Tibial nerve (tissue), 4 donors: ENCODE results near the gene ENAM.

Experiments
- EP300 ChIP-seq, 2 donors: sonication (generic); formaldehyde crosslinking; IDR thresholded peaks; one replicate each; pipeline ENCODE4 v1.6.1; 2017; ENCODE audit warnings: antibody characterized with exemption in 2 of 2, mild to moderate bottlenecking in 1 of 2
- POLR2A ChIP-seq, 2 donors: fragments of 450-650 bp; IDR thresholded peaks; one replicate each; pipeline ENCODE4 v1.6.1; 2017; ENCODE audit warnings: antibody characterized with exemption in 2 of 2, mild to moderate bottlenecking in 2 of 2, moderate library complexity in 2 of 2
- TF ChIP-seq, protein P1 (sequence below), 5 experiments: fragments of 200-600 bp in 3 of 5; fragments of 450-650 bp in 2 of 5; sonication (generic) in 3 of 5; IDR thresholded peaks; one replicate each; pipeline ENCODE4 v1.5.1; 2016 to 2019; ENCODE audit warnings: antibody characterized with exemption in 5 of 5, mild to moderate bottlenecking in 3 of 5, moderate library complexity in 2 of 5

GRCh38 chr4:70687821-70688794 is 59.6 kb downstream of the ENAM start, which contains the start of gene UTP3:
- TF ChIP-seq EP300 (IDR thresholded peaks at IDR 0.05) (peak; percentile 88 to 98), POLR2A (IDR thresholded peaks at IDR 0.05) (peak; percentile 35 to 59)
- TF ChIP-seq, protein P1, sequence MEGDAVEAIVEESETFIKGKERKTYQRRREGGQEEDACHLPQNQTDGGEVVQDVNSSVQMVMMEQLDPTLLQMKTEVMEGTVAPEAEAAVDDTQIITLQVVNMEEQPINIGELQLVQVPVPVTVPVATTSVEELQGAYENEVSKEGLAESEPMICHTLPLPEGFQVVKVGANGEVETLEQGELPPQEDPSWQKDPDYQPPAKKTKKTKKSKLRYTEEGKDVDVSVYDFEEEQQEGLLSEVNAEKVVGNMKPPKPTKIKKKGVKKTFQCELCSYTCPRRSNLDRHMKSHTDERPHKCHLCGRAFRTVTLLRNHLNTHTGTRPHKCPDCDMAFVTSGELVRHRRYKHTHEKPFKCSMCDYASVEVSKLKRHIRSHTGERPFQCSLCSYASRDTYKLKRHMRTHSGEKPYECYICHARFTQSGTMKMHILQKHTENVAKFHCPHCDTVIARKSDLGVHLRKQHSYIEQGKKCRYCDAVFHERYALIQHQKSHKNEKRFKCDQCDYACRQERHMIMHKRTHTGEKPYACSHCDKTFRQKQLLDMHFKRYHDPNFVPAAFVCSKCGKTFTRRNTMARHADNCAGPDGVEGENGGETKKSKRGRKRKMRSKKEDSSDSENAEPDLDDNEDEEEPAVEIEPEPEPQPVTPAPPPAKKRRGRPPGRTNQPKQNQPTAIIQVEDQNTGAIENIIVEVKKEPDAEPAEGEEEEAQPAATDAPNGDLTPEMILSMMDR (IDR thresholded peaks at IDR 0.05) = peak; percentile 91 to 98 (median 96)
